K562 (cell line): ENCODE results near the gene PLEKHH3. TPM values are rescaled to one million over a fixed set of nuclear protein-coding genes. Genes with fewer than 3 reads are reported as not detected.

Source experiments
- ADNP ChIP-seq: fragments of 200-800 bp; sonication (Bioruptor generic); IDR thresholded peaks from 2 replicates; pipeline ENCODE4 v1.6.1; 2016; ENCODE audit warnings: missing genetic modification characterization, missing compliant biosample characterization
- CAMTA2 ChIP-seq: fragments of 250-450 bp; sonication (Bioruptor Pico); conservative IDR thresholded peaks from 2 replicates; pipeline ENCODE4 v1.5.1; 2022
- EHMT2 ChIP-seq: fragments of 450-650 bp; IDR thresholded peaks from 2 replicates; pipeline ENCODE4 v1.6.1; 2018; ENCODE audit warnings: antibody characterized with exemption
- POLR2A ChIP-seq: fragments of 450-650 bp; conservative IDR thresholded peaks from 2 replicates; pipeline ENCODE4 v1.6.1; 2016
- RBFOX2 ChIP-seq: fragments of 200-400 bp; formaldehyde crosslinking; IDR thresholded peaks from 2 replicates; pipeline ENCODE4 v1.6.1; 2017; ENCODE audit warnings: low read depth, mild to moderate bottlenecking, low read length, moderate library complexity
- YY1 ChIP-seq, 3 experiments: IDR thresholded peaks; 2 replicates each; pipeline ENCODE4 v1.6.1; 2011; ENCODE audit warnings: low read length in 2 of 3, mild to moderate bottlenecking in 2 of 3, moderate library complexity in 2 of 3, borderline replicate concordance in 1 of 3, control low read depth in 1 of 3, low read depth in 1 of 3; ENCODE audit not compliant: insufficient read depth in 3 of 3, insufficient replicate concordance in 2 of 3, control insufficient read depth in 1 of 3, insufficient read length in 1 of 3; ENCODE audit errors: extremely low read depth in 1 of 3
- ZC3H4 ChIP-seq: sonication (generic); formaldehyde crosslinking; IDR thresholded peaks from 2 replicates; pipeline ENCODE4 v1.9.0; 2021; ENCODE audit warnings: missing genetic modification reagents, borderline replicate concordance
- ZFX ChIP-seq: sonication (generic); formaldehyde crosslinking; IDR thresholded peaks from 2 replicates; pipeline ENCODE4 v1.8.0; 2022; ENCODE audit warnings: mild to moderate bottlenecking, missing genetic modification reagents, moderate library complexity
- polyA plus RNA-seq, 8 experiments: library from polyadenylated mRNA; depleted of rRNA in 4 of 8; stranded (reverse) in 5 of 8; unstranded in 3 of 8; fragments of >200 nt; fragmentation: Nextera tagmentation in 2 of 8; fragmentation: Illumina TruSeq in 1 of 8; extraction: Ambion mirVana in 2 of 8; extraction: Trizol in 1 of 8; gene quantifications; 2 replicates each; pipeline versions ENCODE4 v1.2.1 to v1.2.3, GENCODE V29; 2011 to 2014; ENCODE audit warnings: inconsistent platforms in 1 of 8, missing spikeins in 1 of 8
- total RNA-seq, 7 experiments: library from RNA; depleted of rRNA in 6 of 7; stranded (reverse); fragments of >200 nt in 6 of 7; fragmentation: Illumina TruSeq in 2 of 7; extraction: Trizol in 2 of 7; gene quantifications; 2 replicates each; pipeline versions ENCODE4 v1.2.1 to v1.2.3, GENCODE V29; 2011 to 2021; ENCODE audit warnings: low replicate concordance in 1 of 7
- TF ChIP-seq, protein P1 (sequence below): fragments of 450-650 bp; IDR thresholded peaks from 2 replicates; pipeline ENCODE4 v1.6.1; 2017; ENCODE audit warnings: antibody characterized with exemption, mild to moderate bottlenecking
- TF ChIP-seq, protein P2 (sequence below): sonication (generic); formaldehyde crosslinking; IDR thresholded peaks from 2 replicates; pipeline ENCODE4 v1.8.0; 2022; ENCODE audit warnings: mild to moderate bottlenecking, missing genetic modification reagents
- TF ChIP-seq, protein P3 (sequence below), 2 experiments: fragments of 150-350 bp in 1 of 2; IDR thresholded peaks; 2 replicates each; pipeline ENCODE4 v1.6.1; 2012 to 2016; ENCODE audit warnings: low read depth in 2 of 2, low read length in 2 of 2, mild to moderate bottlenecking in 1 of 2, moderate library complexity in 1 of 2
- TF ChIP-seq, protein P4 (sequence below): fragments of 450-650 bp; IDR thresholded peaks from 2 replicates; pipeline ENCODE4 v1.6.1; 2016; ENCODE audit warnings: low read depth, mild to moderate bottlenecking, moderate library complexity

PLEKHH3 gene
- total and polyA plus RNA-seq, 9 of the 15 experiments (the other 6 are each of a cell fraction or from before 2014, with no cell fraction given): 0.58 to 34.5 (median 5.0) TPM

DNA sequence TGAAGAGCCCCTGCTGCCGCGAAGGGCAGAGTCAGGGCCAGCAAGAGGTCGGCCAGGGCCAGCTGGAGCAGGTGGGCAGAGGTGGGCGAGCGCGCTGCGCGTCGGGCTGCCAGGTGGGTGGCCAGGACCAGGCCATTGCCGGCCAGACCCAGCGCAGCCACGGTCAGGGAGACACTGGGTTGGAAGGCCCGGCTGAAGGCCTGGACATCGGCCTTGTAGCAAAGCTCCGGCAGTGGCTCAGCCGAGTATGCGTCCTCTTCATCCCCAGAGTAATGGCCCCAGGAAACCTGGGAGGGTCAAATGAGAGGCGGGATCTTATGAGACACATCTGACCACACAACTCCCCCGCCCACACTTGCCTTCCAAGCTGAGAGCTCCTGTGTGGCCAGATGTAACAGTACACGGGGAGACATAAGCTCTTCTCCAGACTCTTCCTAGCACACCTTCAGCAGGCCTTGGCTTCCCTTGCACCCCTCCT lies 3.6 kb upstream of the PLEKHH3 start (continued):
- peak; percentile 58; the same call in 1 of the 2 replicates for TF ChIP-seq ZFX
- TF ChIP-seq POLR2A: peak; percentile 46
- TF ChIP-seq, protein P1, sequence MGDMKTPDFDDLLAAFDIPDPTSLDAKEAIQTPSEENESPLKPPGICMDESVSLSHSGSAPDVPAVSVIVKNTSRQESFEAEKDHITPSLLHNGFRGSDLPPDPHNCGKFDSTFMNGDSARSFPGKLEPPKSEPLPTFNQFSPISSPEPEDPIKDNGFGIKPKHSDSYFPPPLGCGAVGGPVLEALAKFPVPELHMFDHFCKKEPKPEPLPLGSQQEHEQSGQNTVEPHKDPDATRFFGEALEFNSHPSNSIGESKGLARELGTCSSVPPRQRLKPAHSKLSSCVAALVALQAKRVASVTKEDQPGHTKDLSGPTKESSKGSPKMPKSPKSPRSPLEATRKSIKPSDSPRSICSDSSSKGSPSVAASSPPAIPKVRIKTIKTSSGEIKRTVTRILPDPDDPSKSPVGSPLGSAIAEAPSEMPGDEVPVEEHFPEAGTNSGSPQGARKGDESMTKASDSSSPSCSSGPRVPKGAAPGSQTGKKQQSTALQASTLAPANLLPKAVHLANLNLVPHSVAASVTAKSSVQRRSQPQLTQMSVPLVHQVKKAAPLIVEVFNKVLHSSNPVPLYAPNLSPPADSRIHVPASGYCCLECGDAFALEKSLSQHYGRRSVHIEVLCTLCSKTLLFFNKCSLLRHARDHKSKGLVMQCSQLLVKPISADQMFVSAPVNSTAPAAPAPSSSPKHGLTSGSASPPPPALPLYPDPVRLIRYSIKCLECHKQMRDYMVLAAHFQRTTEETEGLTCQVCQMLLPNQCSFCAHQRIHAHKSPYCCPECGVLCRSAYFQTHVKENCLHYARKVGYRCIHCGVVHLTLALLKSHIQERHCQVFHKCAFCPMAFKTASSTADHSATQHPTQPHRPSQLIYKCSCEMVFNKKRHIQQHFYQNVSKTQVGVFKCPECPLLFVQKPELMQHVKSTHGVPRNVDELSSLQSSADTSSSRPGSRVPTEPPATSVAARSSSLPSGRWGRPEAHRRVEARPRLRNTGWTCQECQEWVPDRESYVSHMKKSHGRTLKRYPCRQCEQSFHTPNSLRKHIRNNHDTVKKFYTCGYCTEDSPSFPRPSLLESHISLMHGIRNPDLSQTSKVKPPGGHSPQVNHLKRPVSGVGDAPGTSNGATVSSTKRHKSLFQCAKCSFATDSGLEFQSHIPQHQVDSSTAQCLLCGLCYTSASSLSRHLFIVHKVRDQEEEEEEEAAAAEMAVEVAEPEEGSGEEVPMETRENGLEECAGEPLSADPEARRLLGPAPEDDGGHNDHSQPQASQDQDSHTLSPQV: no peak
- peak; percentile 76 for TF ChIP-seq EHMT2
- TF ChIP-seq CAMTA2 (CRISPR knock-in tag): 0 out of 2 replicates have a peak, but pooled peaks have one; percentile 23
- peak; percentile 59; the same call in 1 of the 2 replicates for TF ChIP-seq RBFOX2
- no peak for TF ChIP-seq ADNP (tag)
- no peak for TF ChIP-seq ZC3H4 (CRISPR knock-in tag)
- TF ChIP-seq, protein P2, sequence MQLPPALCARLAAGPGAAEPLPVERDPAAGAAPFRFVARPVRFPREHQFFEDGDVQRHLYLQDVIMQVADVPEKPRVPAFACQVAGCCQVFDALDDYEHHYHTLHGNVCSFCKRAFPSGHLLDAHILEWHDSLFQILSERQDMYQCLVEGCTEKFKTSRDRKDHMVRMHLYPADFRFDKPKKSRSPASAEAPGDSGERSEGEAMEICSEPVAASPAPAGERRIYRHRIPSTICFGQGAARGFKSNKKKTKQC (CRISPR knock-in tag): no peak
- TF ChIP-seq, protein P3, sequence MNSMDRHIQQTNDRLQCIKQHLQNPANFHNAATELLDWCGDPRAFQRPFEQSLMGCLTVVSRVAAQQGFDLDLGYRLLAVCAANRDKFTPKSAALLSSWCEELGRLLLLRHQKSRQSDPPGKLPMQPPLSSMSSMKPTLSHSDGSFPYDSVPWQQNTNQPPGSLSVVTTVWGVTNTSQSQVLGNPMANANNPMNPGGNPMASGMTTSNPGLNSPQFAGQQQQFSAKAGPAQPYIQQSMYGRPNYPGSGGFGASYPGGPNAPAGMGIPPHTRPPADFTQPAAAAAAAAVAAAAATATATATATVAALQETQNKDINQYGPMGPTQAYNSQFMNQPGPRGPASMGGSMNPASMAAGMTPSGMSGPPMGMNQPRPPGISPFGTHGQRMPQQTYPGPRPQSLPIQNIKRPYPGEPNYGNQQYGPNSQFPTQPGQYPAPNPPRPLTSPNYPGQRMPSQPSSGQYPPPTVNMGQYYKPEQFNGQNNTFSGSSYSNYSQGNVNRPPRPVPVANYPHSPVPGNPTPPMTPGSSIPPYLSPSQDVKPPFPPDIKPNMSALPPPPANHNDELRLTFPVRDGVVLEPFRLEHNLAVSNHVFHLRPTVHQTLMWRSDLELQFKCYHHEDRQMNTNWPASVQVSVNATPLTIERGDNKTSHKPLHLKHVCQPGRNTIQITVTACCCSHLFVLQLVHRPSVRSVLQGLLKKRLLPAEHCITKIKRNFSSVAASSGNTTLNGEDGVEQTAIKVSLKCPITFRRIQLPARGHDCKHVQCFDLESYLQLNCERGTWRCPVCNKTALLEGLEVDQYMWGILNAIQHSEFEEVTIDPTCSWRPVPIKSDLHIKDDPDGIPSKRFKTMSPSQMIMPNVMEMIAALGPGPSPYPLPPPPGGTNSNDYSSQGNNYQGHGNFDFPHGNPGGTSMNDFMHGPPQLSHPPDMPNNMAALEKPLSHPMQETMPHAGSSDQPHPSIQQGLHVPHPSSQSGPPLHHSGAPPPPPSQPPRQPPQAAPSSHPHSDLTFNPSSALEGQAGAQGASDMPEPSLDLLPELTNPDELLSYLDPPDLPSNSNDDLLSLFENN (IDR thresholded peaks at IDR 0.05; ENCODE audit: low read depth in 2 of 2, low read length in 2 of 2): no peak
- TF ChIP-seq, protein P4, sequence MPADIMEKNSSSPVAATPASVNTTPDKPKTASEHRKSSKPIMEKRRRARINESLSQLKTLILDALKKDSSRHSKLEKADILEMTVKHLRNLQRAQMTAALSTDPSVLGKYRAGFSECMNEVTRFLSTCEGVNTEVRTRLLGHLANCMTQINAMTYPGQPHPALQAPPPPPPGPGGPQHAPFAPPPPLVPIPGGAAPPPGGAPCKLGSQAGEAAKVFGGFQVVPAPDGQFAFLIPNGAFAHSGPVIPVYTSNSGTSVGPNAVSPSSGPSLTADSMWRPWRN: no peak
- peak in 1 of 3 experiments; percentile 63 for TF ChIP-seq YY1 (IDR thresholded peaks at IDR 0.05; ENCODE audit: borderline replicate concordance in 1 of 3, control insufficient read depth in 1 of 3, extremely low read depth in 1 of 3, insufficient read depth in 3 of 3, insufficient read length in 1 of 3, insufficient replicate concordance in 2 of 3, low read depth in 1 of 3, low read length in 2 of 3)
